Kidney tubule cell (primary cell): Measurements from ENCODE around the gene ULK3.

ENCODE experiments used
- DNase-seq: peaks from one replicate; pipeline ENCODE4 v3.0.0-alpha.2; 2018; ENCODE audit warnings: low spot score

ULK3 gene

DNA sequence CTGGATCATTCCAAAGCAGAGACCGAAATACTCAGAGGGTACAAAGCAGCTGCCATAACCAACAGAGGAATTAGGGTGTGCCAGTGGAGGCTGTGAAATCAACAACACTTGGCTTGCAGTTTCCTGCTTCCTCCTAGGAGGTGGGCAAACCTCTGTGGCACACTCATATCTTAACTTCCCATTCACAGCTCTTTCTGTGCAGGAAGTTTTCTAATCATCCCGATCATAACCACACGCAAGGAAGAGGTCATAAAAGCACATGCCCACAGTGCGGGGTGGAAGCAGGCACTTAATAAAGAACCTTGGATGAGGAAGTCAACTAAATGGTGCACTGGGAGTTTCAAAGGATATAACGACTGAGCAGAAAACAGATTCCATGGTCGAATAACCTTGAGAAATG is 25.1 kb upstream of the ULK3 start:
- peak; percentile 87 for DNase-seq

DNA sequence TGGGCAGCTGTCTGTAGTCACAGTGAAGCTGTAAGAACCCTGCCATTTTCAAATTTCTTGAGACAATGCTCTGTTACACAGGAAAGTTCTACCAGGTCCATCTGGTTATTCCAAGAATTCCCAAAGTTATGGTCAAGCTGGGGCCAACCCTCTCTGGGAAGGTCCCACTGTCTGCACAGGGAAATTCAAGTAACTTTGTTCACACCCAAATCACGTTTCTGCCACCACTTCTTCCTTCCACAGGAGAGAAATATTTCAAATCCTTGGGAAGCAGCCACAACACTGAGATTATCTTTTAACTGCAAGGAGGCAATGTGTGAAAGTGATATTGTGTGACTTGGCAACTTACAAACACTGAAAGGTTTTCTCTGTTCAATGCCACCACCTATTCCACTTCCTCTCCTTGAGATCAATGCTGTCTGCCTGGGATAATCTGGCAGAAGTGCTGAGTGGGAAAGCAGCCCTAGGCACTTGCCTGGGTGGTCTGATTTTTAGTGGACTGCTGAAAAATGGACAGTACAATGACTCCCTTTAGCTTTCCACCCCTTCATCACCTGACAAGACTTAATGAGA is 24.6 kb upstream of the ULK3 start:
- no peak for DNase-seq

DNA sequence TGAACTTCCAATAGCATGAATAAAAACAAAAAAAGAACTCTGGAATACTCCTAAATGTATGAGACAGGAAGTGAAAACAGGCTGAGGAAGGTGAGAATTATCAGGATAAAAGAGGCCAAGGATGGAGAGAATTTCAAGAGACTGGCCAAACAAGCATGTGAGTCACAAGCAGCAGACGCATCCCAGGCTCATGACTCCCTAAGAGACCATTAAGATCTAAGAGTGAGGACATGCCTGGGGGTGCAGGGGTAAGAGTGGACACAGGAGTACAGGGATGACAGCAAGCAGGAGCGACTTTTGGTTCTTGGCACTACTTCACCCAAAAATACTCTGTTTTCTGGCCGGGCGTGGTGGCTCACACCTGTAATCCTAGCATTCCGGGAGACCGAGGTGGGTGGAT is 23.1 kb upstream of the ULK3 start:
- DNase-seq = peak; percentile 88

DNA sequence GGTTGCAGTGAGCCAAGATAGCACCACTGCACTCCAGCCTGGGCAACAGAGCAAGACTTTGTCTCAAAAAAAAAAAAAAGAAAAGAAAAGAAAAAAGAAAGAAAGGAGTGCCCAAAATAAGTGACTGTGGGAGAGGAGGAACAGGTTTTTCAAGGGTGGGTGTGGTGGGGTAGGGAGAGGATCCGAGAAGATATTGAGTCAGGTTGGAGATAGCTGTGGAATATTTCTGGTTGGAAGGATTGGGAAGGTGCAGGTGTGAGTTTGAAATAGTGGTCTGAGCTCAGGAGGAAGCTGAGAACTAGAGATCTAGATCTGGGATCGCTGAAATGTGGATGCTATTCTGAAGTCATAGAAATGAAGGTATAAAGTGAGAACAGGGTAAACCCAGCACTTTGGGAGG is 22.4 kb upstream of the ULK3 start:
- DNase-seq = no peak

DNA sequence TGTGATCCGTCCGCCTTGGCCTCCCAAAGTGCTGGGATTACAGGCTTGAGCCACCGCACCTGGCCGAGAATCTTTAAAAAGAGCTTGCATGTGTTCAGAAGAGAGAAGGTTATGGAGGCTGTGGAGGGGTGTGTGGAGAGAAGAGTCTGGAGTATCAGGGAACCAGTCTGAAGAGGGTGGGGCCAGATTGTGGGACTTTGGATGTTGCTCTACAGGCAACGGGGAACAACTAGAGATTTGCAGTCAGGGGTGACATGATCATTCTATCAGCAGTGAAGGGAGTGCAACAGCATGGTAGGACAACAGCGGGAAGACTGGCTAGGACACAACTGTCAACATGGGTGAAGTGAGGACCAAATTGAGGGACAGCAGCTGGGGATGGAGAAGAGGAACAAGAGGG is 21.3 kb upstream of the ULK3 start:
- no peak for DNase-seq

DNA sequence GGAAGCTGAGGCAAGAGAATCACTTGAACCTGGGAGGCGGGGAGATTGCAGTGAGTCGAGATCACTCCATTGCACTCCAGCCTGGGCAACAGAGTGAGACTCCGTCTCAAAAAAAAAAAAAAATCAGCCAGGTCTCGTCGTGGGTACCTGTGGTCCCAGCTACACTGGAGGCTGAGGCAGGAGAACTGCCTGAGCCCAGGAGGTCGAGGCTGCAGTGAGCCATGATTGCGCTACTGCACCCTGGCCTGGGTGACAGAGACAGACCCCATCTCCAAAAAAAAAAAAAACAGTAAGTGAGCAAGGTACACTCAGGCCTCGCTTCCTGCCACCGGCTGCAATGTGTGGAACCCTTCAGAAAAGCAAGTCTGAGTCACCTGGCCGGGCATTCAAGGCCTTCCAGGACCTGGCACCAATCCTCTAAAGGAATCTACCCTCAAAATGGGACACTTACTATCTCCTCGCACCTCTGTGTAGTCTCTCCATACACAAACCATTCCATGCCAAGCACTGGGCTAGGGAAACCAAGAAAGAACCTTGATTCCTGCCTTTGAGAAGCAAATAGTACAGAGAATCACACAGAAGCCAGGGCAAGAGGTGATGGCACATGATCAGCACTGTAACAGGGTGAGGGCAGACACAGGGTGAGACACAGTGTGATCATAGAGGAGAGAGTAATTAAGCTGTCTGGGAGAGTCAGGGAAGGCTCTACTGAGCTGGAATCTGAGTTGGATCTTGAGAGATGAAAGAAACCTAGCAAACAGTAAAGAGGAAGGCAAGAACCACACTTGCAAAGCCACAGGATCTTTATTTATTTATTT is 20.5 kb upstream of the ULK3 start:
- DNase-seq = peak; percentile 88

DNA sequence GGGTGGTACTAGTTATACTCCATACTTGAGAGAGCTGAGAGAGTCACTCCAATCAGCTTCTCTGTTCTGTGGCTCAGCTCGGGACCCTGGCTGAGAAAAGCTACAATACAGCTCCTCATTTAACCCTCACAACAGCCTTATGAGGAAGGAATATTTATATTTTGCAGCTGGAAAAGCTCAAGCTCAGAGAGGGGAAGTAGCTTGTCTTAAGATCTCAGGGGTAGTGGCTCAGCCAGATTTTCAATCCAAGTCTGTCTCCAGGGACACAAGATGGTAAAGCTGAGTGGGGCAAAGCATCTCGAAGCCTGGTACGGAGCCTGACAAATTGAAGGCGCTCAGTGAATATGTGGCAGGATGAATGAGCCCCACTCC is 15.4 kb upstream of the ULK3 start:
- no peak for DNase-seq

DNA sequence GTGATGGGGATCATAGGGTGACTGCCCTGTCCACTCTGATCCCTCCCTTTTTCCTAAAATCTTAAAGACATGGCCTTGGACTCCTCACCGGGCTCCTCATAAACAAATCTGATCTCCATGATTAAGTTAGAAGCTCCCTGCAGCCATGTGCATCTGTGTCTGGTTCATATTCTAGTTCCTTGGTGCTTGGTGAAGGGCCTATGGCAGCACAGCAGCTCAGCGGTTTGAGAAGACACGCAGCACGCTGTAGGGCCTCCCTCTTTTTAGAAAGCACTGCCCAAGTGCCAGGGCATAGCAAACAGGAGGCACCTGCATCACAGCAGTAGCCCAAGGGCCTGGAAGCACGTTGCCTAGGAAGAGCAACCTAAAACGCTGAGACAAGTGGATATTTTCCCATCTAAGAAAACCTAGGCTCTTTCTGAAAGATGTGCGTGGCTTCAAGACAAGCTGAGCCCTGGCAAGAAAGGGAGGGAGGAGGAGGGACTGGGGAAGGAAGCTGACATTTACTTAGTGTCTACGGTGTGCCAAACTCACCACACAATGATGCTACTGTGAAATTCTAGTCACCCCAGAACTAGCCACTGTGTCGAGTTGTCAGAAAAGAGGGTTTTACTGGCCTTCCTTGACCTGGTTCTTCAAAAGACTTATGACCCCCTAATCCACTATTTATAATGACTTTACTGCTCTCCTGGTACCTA is 14.9 kb upstream of the ULK3 start:
- DNase-seq = no peak

DNA sequence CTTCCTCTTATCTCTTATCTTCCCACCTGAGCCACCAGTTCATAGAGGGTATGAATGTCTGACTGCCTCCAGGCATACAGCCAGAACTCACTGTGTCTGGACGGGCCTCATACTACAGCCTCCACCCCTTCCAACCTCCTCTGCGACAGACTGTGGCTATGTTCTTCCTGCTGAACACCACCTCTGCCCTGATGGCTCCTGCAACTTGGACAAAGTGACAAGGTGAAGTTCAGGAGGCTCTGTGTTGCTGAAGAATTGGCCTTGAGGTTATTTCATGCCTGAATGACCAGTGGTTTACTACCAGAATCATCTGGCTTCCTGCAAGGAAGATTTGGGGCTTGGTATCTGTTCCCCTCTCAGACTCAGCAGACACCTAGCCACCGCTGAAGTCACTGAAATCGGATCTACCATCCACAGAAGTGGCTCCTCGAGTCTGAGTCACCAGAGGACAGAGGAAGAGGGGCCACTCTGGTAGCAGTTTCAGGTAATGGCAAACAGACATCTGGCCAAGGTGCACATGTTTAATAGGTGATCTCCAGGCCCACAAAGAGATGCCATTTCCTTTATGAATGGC is 14.2 kb upstream of the ULK3 start:
- DNase-seq = peak; percentile 79

DNA sequence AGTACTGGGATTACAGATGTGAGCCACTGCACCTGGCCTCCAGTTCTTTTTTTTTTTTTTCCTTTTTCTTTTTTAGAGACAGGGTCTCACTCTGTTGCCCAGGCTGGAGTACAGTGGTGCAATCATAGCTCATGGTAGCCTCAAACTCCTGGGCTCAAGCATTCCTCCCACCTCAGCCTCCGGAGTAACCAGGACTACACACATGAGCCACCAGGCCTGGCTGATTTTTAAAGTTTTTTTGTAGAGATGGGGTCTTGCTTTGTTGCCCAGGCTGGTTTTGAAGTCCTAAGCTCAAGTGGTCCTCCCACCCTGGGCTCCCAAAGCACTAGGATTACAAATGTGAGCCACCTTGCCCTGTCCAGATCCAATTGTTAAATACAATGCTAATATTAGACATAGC is 13.6 kb upstream of the ULK3 start:
- no peak for DNase-seq

DNA sequence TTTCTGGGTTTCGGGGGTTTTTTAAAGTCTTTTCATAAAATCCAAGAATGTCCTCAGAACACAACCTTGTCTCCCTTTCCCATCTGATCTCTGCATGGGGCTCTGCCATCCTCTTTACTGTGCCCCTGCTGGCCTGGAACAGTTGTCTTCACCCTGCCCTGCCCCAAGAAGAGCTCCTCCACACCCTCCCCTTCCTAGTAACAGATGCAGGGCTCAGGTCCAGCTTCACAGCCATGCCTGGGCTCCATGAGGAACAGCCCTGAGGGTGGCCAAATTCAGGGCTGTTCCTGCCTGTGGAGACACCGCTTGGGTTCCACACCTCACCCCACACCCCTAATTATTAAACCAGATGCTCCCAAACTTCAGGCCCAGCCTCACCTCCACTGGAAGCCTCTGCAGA is 12.9 kb upstream of the ULK3 start:
- DNase-seq = no peak

DNA sequence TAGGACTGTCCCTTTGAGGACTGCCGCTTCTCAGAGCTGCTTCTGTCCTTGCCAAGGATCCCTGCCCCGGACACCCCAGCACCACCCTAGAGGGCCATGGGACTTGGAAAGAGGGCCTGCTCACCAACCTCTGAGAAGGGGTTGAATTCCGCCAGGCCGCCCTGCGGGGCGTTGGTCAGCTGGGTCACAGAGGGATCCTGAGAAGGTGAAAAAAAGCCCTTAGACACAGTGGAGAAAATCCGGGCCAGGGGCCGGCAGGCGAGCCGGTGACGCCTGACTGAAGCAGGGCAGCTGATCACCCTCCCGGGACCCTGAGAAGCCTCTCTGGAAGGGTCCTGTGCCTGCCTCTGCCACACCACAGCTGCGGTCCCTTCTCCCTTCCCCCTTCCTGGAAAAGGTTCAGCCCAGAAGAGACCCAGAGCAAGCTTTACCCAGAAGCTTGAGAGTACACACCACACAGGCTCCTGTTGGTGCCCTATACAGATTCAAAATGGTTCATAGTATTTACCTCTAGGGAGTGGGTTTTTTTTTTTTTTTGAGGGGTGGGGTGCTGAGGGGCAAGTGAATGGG is 11.6 kb upstream of the ULK3 start:
- DNase-seq = no peak

DNA sequence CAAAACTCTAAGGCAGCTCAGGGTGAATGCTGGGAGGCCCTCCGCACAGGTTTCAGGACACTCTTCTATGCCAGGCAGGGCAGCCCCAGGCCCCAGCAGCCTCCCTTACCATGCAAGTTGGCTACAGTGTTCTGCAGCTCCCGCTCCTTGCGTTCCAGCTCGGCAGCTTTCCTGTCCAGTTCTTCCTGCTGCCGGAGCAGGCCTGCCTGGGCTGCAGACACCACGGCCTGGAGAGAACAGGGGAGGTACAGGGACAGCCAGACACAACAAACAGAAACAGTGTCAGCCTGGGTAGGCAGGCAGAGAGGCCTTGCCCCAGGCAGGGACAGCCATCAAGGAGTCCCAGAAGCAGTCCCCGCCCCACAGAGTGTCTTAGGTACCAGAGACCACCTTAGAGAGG is 9.0 kb upstream of the ULK3 start:
- DNase-seq = no peak

DNA sequence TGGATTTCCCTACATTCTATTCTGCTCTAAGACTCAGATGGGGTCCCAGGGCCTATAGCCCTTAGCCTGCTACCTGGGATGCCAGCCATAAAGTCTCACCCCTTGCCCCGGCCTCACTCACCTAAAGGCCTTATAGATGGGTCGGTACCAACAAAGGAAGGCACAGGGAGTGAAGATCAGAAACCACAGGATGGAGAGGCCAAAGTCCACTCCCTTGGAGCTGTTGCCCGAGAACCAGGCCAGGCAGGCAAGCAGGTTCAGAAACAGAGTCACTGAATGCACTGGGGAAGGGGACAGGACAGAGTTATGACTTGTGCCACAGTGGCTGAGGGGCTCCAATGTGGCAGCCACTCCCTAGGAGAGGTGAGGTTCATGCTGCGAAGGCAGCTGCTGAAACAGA is 7.4 kb upstream of the ULK3 start:
- DNase-seq = no peak

DNA sequence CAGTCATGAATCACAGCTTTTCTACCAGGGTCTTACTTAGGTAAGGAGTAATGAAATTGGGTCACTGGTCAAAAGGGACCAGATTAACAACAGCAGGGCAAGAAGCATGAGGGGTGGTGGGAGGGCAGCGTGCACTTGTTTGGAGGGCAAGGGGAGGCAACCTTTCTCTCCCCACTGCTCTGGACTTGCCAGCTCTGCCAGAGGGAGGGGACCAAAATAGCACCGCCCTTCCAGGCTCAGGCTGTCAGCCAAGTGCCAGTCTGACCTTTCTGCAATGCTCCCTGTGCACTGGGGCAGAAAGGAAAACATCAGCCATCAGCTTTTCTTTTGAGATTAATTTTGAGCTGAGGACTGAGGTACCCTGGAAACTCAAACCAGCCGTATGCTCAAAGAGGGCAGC is 4.5 kb upstream of the ULK3 start:
- DNase-seq = peak; percentile 68

DNA sequence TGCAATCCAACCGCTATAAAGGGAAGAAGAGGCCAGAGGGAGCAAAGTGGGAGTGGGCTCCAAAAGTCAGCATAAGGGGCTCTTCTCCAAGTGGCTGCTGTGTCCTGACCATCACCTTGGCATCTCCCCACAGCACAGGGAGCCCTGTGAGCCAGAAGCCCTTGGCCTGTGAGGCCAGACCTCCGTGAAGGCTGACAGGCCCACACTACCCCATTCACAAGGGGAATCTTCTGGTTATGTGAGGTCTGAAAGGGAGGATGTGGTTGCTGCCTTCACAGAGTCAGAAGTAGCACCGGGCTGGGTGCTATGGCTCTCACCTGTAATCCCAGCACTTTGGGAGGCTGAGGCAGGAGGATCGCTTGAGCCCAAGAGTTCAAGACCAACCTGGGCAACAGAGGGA is 2.6 kb upstream of the ULK3 start:
- no peak for DNase-seq

DNA sequence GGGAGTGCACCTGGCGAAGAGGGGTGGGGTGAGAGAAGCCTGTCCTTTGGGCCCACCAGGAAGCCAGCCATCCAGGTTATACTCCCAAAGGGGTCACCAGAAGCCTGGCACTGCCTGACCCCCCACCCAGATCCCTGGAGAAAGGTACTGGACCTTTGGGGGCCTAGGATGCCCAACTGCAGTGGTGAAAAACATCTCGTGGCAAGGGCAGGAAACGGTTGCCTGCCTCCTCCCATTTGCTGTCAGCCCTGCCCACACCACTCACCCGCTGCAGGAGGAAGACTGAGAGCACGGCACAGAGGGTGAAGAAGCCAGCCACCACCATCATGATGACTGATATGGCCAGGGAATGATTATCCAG is 2.2 kb upstream of the ULK3 start:
- no peak for DNase-seq

DNA sequence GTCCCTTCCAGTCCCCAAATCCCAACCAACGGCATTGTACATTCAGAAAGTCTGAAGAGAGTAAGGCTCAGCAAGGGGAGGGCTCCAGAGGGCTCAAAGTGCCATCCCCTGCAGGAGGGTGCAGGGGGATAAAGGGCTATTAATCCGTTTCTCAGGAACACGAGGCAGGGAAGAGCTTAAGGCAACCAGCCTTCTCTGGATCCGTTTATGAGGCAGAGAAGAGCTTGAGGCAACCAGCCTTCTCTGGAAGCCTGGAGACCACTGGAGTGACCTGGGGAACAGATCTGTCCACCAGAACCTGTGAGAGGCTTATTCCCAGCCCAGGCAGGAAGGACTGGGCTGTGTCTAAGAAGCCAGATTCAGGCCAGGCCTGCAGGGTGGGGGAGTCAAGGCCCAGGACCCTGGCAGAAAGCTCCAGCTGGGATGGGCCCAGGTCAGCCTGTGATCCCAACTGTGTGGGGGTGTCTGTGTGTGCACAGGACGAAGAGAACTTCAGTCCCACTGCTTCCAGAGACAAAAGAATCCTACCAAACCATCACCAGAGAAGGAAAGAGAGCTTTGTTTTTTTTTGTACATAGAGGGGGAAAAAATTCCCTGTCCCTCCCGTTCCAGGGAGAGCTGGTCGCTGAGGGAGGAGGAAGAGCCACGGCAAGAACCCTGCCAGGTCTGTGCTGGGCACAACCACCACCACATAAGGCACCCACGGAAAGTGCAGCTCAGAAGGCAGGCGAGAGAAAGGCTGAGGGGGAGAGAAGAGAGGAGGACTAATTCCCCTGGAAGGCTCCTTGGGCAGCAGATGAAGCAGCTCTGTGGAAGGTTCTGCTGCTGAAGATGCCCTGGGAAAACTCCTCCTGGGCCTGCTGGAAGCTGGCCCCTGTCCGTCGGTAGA is 1.6 kb upstream of the ULK3 start:
- DNase-seq = no peak

DNA sequence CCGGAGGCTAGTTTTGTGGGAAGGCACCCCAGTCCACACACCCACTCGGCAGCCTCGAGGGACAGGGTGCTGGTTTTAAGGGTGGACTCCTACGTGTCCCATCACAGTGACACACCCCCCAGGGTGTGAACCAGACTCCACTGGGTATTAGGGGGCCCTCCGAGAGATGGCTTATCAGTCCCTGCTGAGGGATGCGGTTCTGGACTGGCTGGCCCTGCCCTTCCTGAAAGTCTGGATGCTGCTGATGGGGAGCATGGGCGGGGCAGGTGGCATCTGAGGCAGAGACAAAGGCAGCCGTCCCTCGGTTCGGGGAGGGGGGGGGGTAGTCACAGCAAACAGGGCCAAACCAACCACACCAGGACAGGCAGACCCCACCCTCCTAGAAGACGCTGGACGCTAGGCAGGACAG is 939 bp upstream of the ULK3 start:
- DNase-seq = no peak

DNA sequence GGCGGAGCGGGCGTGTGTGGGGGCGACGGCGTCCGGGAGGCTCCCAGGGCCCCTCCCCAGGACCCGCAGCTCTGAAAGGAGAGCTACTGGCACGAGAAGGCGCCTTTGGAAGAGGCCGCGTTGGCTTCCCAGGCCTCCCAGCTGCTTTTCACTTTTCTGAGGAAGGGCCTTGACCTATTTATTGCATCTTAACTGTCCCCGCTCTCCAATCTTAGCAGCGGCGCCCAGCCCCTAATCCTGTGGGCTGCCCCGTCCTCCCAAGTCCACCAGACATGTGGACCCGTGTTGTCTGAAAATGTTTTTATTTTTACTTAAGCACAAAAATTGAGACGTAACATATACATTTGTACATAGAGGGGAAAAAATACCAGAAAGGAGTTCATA is 481 bp upstream of the ULK3 start:
- DNase-seq = no peak

DNA sequence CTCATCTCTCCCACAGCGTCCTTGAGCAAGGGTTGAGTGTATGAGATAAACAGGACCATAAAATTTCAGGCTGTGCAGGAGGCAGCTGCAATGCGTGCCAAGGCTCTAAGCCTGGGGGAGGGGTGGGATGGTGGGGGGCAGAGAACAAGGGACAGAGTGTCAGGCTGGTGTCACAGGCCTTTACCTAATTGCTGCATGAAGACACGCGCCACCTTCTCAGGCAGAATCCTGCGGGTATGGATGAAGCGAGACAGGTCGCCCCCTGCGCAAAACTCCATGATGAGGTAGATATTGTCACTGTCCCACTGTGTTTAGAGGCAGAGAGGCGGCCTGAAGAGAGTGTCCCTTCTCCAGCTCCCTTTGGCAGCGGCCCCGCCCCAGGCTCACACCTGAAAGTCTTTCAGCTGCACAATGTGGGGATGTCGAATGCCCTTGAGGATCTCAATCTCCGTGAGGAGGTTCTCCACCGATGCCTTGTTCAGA is 1.0 kb downstream of the ULK3 start:
- no peak for DNase-seq
